Cardiac ventricle fibroblast (primary cell): ENCODE results near the gene MSH5. TPM values are rescaled to one million over a fixed set of nuclear protein-coding genes. Genes with fewer than 3 reads are reported as not detected.

ENCODE experiments used
- total RNA-seq: library from RNA; depleted of rRNA; stranded (reverse); fragments of >200 nt; gene quantifications from 2 replicates; pipeline ENCODE4 v1.2.3, GENCODE V29; 2015

MSH5 gene
- total RNA-seq = 1.6 and 4.2 TPM in 2 replicates

GRCh38 chr6:31739639-31740396 lies at the start of gene MSH5:
TSS of gene MSH5 (plus strand) at chr6:31740005. CDS start at chr6:31740467, 462 bp downstream.

DNA sequence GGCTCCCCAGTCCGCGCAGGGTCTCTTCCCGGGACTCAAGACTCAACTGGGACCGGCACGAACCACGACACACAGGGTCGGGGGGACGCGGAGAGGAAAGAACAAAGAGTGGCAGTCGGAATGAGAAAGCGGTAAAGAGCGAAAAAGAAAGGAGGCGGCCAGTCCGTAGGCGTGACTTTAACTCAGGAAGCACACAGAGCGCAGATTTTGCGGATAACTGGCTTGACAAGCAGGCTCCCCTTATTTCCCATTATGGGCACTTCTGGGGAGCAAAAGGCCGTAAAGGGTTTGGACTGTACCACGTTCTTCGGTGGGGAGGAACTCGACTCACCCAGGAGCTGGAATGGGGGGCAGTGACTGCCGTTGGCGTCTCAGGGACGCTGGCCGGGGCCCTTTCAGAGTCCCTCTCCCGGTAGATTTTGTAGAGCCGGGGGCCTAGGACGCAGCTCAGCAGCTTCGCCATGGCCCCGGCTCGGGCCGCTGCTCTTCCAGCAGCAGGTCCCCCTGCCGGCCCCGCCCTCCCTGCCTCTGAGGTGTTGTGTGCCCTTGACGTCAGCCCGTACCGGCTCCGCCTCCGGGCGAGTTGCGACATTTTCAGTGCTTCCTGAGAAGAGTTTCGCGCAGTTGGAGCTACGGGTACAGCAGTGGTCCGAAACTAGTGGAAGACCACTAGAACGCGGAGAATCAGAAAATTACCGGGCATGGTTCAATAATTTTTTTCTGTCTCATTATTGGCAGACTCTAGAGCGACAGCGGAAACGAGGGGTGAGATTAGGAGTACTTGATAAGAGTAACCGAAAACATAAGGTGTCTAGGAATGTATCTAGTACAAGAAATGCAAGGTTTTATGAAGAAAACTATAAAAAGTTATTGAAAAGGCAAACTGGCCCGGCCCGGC lies 36.7 kb upstream of the MSH5 start, which contains the start of gene ABHD16A:
Gene ABHD16A (minus strand): TSS at position 506 of the 898 bp plus-strand sequence. CDS start 43 bp downstream, at position 463.

DNA sequence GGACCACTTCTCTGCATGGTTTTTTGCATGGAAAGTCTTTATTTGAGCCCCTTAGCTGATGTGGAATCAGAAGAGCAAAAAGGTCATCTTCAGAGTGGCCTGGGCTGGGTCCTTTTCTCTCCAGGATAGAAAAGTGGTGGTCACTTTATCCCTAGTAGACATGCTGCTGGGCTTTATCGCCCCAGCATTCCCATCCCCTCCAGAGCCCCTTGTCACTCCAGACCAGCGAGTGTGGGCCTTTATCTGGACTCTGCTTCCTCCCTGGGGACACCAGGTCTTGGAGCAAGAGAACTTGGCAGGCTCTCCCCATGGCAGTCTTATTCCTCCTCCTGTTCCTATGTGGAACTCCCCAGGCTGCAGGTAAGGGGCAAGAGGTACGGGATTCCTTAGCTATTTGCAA lies 33.2 kb upstream of the MSH5 start, which contains the start of gene LY6G6F:
Gene LY6G6F (plus strand): TSS at position 268 of the 400 bp plus-strand sequence. CDS start 41 bp downstream, at position 309.

GRCh38 chr6:31715022-31715958 lies 24.5 kb upstream of the MSH5 start, which contains the start of gene LY6G6D:
TSS of gene LY6G6D (plus strand) at chr6:31715348. CDS start at chr6:31715356, 8 bp downstream.

DNA sequence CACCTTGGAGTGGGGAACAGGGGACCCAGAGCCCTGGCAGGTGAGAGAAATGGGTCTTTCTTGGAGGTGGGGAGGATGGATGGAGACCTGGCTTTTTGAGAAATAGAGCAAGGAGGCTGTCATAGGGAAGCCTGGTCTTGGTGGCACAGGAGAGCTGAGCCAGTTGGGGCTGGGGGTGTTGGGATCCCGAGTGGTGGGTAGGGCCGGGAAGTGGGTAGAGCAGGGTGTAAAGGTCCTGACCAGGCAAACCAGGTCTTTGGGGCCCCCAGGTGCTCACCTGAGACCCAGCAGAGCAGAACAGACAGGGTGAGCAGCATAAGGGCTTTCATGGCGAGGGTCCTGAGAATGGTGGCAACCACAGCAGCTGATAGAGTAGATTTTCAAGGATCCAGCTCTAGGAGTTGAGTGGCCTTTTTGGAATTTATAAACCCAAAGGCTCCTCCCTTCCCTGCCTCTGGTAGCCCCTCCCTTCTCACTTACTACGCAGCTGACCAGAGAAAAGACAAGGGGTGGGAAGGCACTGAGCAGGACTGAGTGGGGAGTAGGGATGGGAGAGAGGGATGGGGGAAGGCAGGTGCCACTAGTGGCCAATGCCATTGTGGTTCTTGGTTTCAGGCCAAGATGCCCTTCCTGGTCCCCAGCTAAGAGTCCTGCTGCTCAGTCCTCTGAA lies 18.3 kb upstream of the MSH5 start, which contains the start of gene LY6G6C:
Gene LY6G6C (minus strand): TSS at position 396 of the 670 bp plus-strand sequence. CDS start 67 bp downstream, at position 329.

GRCh38 chr6:31723245-31723979 lies 16.4 kb upstream of the MSH5 start, which contains the start of gene MPIG6B:
TSS of gene MPIG6B (plus strand) at chr6:31723373. CDS start at chr6:31723384, 11 bp downstream.

GRCh38 chr6:31728767-31729514 lies 10.9 kb upstream of the MSH5 start, which contains the start of gene DDAH2:
TSS of gene DDAH2 (minus strand) at chr6:31729299. CDS start at chr6:31729161, 138 bp downstream.

DNA sequence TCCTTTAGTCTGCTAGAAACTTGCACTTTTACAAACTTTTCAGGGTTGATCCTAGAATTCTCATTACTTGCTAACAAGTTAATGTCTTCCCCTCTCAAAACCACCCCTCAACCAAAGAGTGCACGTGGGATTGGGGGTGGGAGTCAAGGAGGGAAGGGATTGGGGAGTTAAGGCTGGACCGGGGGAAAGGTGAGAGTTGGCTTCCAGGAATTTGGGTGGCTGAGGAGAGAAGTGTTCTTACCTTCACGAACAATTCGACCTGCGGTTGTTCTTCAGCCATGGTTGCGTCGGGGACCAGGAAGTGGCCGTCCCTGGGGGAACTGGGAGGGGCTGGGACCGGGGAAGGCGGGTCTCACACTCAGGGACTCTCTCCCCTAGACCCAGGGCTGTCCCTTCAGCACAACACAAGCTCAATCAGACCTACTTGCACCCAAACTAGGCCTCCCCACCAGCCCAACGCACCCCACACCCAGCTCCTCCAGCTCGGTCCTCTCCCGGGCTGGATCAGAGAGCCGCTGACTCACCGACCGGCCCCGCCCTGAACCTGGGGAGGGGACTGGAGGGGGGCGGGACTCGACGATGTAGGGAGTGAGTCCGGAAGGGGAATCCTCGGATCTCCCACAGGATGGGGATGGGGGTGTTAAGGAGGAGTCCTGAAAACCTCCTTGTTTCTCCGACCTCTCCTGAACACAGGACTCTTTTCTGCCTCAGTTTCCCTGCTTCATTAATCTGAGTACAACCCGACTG lies 3.6 kb upstream of the MSH5 start, which contains the start of gene CLIC1:
Gene CLIC1 (minus strand): TSS at position 510 of the 747 bp plus-strand sequence. CDS start 230 bp downstream, at position 280.

GRCh38 chr6:31762356-31762755 lies 22.6 kb downstream of the MSH5 start, which contains the start of gene SAPCD1:
TSS of gene SAPCD1 (plus strand) at chr6:31762656. CDS start at chr6:31763055, 399 bp downstream.

GRCh38 chr6:31776989-31777666 lies 37.3 kb downstream of the MSH5 start, which contains the start of gene VWA7:
TSS of gene VWA7 (minus strand) at chr6:31777328. CDS start at chr6:31776779, 549 bp downstream.

GRCh38 chr6:31795616-31796298 lies 56.0 kb downstream of the MSH5 start, which contains the start of gene VARS1:
TSS of gene VARS1 (minus strand) at chr6:31795752. CDS start at chr6:31795217, 535 bp downstream.

DNA sequence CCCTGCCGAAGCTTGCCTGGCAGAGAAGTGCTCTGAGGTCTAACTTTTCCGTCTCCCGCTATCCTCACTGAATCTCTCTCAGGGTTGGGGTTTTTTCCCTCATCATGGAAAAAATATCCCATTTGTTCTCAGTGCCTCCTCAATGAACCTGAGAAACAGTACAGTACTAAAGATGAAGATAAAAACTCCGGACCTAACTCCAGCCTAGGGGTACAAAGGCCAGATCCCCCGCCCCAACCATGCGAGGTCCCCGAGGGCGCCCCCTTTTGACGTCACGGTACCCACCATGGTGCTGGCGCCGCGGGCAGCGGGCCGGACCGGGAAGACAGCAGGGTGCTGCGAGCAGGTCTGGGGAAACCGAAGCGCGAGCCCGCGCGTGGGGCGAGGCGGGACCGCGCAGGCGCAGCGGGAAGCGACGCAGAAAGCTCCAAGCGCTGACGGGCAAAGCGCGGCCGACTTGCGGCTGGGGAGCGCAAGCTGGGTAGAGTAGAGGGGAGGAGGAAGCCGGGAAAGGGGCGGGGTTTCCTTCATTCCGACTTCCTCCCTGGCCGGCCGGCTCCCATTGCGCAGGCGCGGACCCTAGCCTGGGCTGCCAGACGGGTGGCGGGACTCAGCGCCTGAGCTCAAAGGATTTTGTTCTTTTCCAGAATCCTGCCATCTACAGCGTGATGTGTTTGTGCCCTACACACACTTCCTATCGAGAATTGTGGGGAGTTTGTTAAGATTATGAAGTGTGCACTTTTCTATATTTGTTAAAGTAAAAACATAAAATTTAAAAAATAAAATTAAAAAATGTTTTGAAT lies 66.9 kb downstream of the MSH5 start, which contains the start of gene LSM2:
Gene LSM2 (minus strand): TSS at position 497 of the 803 bp plus-strand sequence. CDS start 209 bp downstream, at position 288.

